Tibial artery (tissue), 4 donors: ENCODE data around the gene RNU6-8.

Source experiments
- DNase-seq, 2 donors: peaks; one replicate each; pipeline ENCODE4 v3.0.0-alpha.2; 2019
- H3K27ac ChIP-seq, 2 donors: fragments of 200-600 bp; sonication (generic) in 1 of 2; 1 replicate in 1 of 2; 2 replicates in 1 of 2; pipeline ENCODE4 v1.5.1; 2018 to 2019; ENCODE audit warnings: mild to moderate bottlenecking in 1 of 2
- H3K27me3 ChIP-seq, 2 donors: fragments of 200-600 bp; sonication (generic) in 1 of 2; one replicate each; pipeline versions ENCODE4 v1.5.1 to v1.6.0; 2016 to 2019
- H3K36me3 ChIP-seq, 3 donors: fragments of 200-600 bp; sonication (generic) in 2 of 3; one replicate each; pipeline ENCODE4 v1.5.1; 2016 to 2019; ENCODE audit warnings: mild to moderate bottlenecking in 2 of 3
- H3K4me1 ChIP-seq, 4 donors: fragments of 200-600 bp; sonication (generic) in 2 of 4; 1 replicate in 3 of 4; 2 replicates in 1 of 4; pipeline ENCODE4 v1.5.1; 2016 to 2019
- H3K4me3 ChIP-seq, 2 donors: fragments of 200-600 bp; sonication (generic) in 1 of 2; 1 replicate in 1 of 2; 2 replicates in 1 of 2; pipeline ENCODE4 v1.5.1; 2018 to 2019; ENCODE audit warnings: mild to moderate bottlenecking in 2 of 2
- H3K9me3 ChIP-seq, 3 donors: fragments of 200-600 bp; sonication (generic) in 1 of 3; one replicate each; pipeline ENCODE4 v1.5.1; 2016 to 2019
- intact Hi-C: fragments of 100-400 bp; cut with DNase I; formaldehyde crosslinking; loops from one replicate; pipeline ENCODE4 v1.15.0; 2023; ENCODE audit warnings: low total_unique reads
- TF ChIP-seq, protein P1 (sequence below), 2 experiments: fragments of 200-600 bp in 1 of 2; fragments of 450-650 bp in 1 of 2; IDR thresholded peaks; one replicate each; pipeline ENCODE4 v1.5.1; 2017 to 2019; ENCODE audit warnings: antibody characterized with exemption in 2 of 2, mild to moderate bottlenecking in 1 of 2, moderate library complexity in 1 of 2

The RNU6-8 gene

DNA sequence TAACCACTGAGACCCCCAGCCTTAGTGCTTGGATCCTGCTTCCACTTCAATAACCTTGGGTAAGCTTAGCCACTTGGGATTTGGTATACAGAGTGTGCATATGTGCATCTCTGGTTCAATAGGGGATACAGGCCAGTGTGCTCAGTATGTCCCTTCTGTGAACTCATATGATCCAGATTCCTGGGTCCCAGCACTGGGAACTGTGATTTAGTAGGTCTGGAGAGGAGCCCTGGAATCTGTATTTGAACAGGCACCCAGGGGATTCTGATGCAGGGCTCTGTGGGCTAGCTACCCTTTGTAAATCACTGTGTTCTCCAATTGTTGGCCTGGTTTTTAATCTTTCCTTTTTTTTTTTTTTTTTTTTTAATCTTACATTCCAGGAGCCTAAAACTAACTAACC, 9.8 kb upstream of the RNU6-8 start:
- no peak overlapping the region for H3K4me3 ChIP-seq

DNA sequence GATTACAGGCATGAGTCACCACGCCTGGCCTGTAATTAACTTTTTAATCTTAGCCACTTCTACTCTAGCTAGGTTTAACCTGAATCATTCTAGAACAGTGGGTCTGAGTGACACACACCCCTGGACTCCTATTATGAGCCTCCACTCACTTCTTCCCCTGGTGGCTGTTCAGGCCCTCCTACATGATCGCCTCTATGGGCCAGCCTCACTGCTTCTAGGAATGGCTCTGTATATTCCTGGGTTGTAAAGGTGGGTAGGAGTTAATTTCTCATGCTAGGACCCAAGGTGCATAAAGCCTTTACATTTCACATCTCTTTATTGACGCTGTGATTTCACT, 8.0 kb upstream of the RNU6-8 start:
- Histone ChIP-seq H3K36me3 (no peaks in the 10 kb centered on the region), H3K4me1 (no peaks in the 10 kb centered on the region), H3K4me3 (no peak overlapping the region), H3K27ac (no peak overlapping the region), H3K27me3 (no peaks in the 10 kb centered on the region), H3K9me3 (no peaks in the 10 kb centered on the region)
- TF ChIP-seq, protein P1, sequence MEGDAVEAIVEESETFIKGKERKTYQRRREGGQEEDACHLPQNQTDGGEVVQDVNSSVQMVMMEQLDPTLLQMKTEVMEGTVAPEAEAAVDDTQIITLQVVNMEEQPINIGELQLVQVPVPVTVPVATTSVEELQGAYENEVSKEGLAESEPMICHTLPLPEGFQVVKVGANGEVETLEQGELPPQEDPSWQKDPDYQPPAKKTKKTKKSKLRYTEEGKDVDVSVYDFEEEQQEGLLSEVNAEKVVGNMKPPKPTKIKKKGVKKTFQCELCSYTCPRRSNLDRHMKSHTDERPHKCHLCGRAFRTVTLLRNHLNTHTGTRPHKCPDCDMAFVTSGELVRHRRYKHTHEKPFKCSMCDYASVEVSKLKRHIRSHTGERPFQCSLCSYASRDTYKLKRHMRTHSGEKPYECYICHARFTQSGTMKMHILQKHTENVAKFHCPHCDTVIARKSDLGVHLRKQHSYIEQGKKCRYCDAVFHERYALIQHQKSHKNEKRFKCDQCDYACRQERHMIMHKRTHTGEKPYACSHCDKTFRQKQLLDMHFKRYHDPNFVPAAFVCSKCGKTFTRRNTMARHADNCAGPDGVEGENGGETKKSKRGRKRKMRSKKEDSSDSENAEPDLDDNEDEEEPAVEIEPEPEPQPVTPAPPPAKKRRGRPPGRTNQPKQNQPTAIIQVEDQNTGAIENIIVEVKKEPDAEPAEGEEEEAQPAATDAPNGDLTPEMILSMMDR (IDR thresholded peaks at IDR 0.05), result no peak
- DNase-seq, result no peak
- intact Hi-C loops, result no loop called here

More for the DNA sequence above, 9.8 kb upstream of the RNU6-8 start:
- H3K4me1 ChIP-seq, result no peaks in the 10 kb centered on the region
- no peaks in the 10 kb centered on the region for H3K27me3 ChIP-seq
- DNase-seq, result no peak
- no peaks in the 10 kb centered on the region for H3K36me3 ChIP-seq
- H3K9me3 ChIP-seq, result no peaks in the 10 kb centered on the region
- intact Hi-C loops, result no loop called here
- TF ChIP-seq, protein P1 (IDR thresholded peaks at IDR 0.05), result no peak
- H3K27ac ChIP-seq, result no peak overlapping the region

DNA sequence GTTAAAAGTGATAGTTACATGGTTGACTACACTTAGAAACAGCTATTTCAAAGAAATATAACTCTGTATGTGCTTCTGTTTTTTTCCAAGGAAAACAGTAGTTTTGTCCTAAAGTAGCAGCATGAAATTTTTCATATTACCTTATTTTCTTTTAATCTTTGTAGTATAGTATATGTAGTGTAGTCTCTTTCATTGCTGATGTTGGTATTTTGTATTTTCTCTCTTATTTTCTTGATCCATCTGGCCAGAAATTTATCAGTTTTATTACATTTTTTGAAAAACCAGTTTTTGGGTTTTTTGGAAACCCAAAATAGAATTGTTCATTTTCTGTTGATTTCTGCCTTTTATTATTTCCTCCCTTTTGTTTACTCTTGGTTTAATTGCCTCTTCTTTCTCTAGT, 6.4 kb upstream of the RNU6-8 start:
- intact Hi-C loops, result no loop called here
- H3K27me3 ChIP-seq, result no peaks in the 10 kb centered on the region
- H3K36me3 ChIP-seq, result no peaks in the 10 kb centered on the region
- no peak overlapping the region for H3K4me3 ChIP-seq
- H3K4me1 ChIP-seq, result no peaks in the 10 kb centered on the region
- no peak for DNase-seq
- H3K27ac ChIP-seq, result no peak overlapping the region
- TF ChIP-seq, protein P1 (IDR thresholded peaks at IDR 0.05), result no peak
- H3K9me3 ChIP-seq, result no peaks in the 10 kb centered on the region

DNA sequence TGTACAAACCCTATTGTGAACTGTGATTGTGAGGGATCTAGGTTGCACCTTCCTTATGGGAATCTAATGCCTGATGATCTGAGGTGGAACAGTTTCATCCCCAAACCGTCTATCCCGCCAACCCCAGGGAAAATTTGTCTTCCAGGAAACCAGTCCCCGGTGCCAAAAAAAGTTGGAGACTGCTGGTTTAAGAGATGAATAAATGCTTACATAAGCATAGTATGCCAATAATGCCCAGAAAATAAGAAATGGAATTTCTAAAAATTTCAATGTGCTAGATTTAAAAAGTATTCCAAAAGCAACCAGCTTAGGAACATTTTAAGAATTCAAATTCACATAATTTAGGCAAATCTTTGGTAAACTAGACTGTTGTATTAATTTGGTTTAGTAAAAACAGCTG, 5.4 kb upstream of the RNU6-8 start:
- Histone ChIP-seq H3K27me3 (no peaks in the 10 kb centered on the region), H3K4me3 (no peak overlapping the region), H3K4me1 (peaks cover 0 to 6% (median 2%) of the 10 kb centered on the region in 4 donors), H3K9me3 (no peaks in the 10 kb centered on the region), H3K36me3 (no peaks in the 10 kb centered on the region), H3K27ac (no peak overlapping the region)
- DNase-seq, result no peak
- intact Hi-C loops, result no loop called here
- TF ChIP-seq, protein P1 (IDR thresholded peaks at IDR 0.05), result no peak

DNA sequence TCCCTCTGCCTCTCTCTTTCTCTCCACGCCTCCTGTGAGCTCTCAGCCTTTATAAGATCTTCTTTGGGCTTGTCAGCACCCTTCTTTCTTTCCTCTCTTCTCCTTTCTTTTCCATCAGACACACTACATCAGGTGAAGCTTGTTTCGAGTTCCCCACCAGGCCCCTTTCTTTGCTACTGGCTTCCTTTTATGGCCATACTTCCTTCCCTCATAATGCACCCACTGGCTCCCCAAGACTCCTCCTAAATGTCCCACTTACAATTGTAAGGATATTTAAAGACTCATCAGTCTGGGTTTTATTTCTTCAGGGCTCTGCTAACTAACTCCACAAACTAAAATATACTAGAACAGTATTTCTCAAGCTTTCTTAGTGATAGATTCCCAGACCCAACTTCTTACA, 3.5 kb upstream of the RNU6-8 start:
- intact Hi-C loops, result no loop called here
- Histone ChIP-seq H3K4me1 (peaks cover 0 to 11% (median 3%) of the 10 kb centered on the region in 4 donors), H3K36me3 (no peaks in the 10 kb centered on the region), H3K27me3 (no peaks in the 10 kb centered on the region), H3K9me3 (no peaks in the 10 kb centered on the region), H3K4me3 (no peak overlapping the region), H3K27ac (no peak overlapping the region)
- TF ChIP-seq, protein P1 (IDR thresholded peaks at IDR 0.05), result no peak
- no peak for DNase-seq

DNA sequence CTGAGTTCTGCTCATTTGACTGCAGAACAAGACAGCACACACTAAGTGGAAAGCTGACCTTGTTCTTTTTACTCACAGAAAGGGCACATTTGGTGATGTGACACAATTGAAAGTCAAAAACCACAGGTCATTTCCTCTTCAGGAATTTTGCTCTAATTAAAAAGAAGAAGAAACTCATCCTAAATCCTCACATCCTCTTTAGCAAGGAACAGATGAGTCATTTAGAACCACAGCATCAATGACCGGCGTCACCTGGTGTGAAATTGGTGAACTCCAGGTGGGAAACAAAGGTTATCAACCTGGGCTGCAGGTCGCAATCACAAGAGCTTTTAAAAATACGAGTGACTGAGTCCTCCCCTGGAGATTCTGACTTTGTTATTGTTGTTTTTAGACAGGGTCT, 2.9 kb upstream of the RNU6-8 start:
- intact Hi-C loops, result no loop called here
- TF ChIP-seq, protein P1 (IDR thresholded peaks at IDR 0.05), result no peak
- no peaks in the 10 kb centered on the region for H3K36me3 ChIP-seq
- H3K27ac ChIP-seq, result no peak overlapping the region
- no peak for DNase-seq
- no peaks in the 10 kb centered on the region for H3K9me3 ChIP-seq
- no peaks in the 10 kb centered on the region for H3K27me3 ChIP-seq
- peaks cover 0 to 13% (median 3%) of the 10 kb centered on the region in 4 donors for H3K4me1 ChIP-seq
- H3K4me3 ChIP-seq, result no peak overlapping the region
